Natural killer cell (primary cell): ENCODE measurements around the gene TTC16. TPM values are rescaled to one million over a fixed set of nuclear protein-coding genes. Genes with fewer than 3 reads are reported as not detected.

Experiments used
- ATAC-seq, 3 donors: fragments of 150-1000 bp in 2 of 3; fragments of 200-7000 bp in 1 of 3; cut with Tn5 transposase; 1 replicate in 1 of 3; 2 replicates in 2 of 3; pipeline ENCODE4 v1.10.0; 2021; ENCODE audit warnings: mild to moderate bottlenecking in 2 of 3, moderate library complexity in 2 of 3
- DNase-seq, 2 donors: peaks; one replicate each; pipeline versions ENCODE4 v3.0.0 to v3.0.0-alpha.2; 2013 to 2021; ENCODE audit warnings: mixed read lengths in 1 of 2
- H3K27ac ChIP-seq: one replicate; pipeline ENCODE4 v1.5.1; 2013; ENCODE audit warnings: mild to moderate bottlenecking, low read length
- H3K27me3 ChIP-seq: one replicate; pipeline ENCODE4 v1.6.1; 2013; ENCODE audit warnings: low read length; ENCODE audit not compliant: control insufficient read depth, insufficient read depth
- H3K36me3 ChIP-seq: one replicate; pipeline ENCODE4 v1.6.1; 2013; ENCODE audit warnings: low read length; ENCODE audit not compliant: control insufficient read depth, insufficient read depth
- H3K4me1 ChIP-seq: one replicate; pipeline ENCODE4 v1.6.1; 2013; ENCODE audit warnings: low read length; ENCODE audit not compliant: control insufficient read depth, insufficient read depth
- H3K4me3 ChIP-seq: one replicate; pipeline ENCODE4 v1.5.1; 2013; ENCODE audit warnings: low read length
- H3K9me3 ChIP-seq: one replicate; pipeline ENCODE4 v1.6.1; 2013; ENCODE audit warnings: low read length; ENCODE audit not compliant: control insufficient read depth, insufficient read depth
- H3K27ac Mint-ChIP-seq, 2 donors: one replicate each; pipeline ENCODE4 v1.8.0; 2022; ENCODE audit warnings: mild to moderate bottlenecking in 2 of 2, mixed read lengths in 2 of 2, moderate library complexity in 1 of 2
- H3K27me3 Mint-ChIP-seq, 2 donors: one replicate each; pipeline ENCODE4 v1.8.0; 2022; ENCODE audit warnings: low read depth in 2 of 2, mixed read lengths in 2 of 2
- H3K36me3 Mint-ChIP-seq: one replicate; pipeline ENCODE4 v1.8.0; 2022; ENCODE audit warnings: mixed read lengths
- H3K4me1 Mint-ChIP-seq, 2 donors: one replicate each; pipeline ENCODE4 v1.8.0; 2022; ENCODE audit warnings: mixed read lengths in 2 of 2
- H3K4me3 Mint-ChIP-seq: one replicate; pipeline ENCODE4 v1.8.0; 2022; ENCODE audit warnings: mild to moderate bottlenecking, moderate library complexity, mixed read lengths
- H3K9me3 Mint-ChIP-seq, 2 donors: one replicate each; pipeline ENCODE4 v1.8.0; 2022; ENCODE audit warnings: mixed read lengths in 2 of 2
- WGBS: methylation state at CpG from one replicate; pipeline ENCODE4 v1.1.7; 2013; ENCODE audit warnings: missing lambda C conversion rate; ENCODE audit not compliant: insufficient coverage; 5-methylcytosine and 5-hydroxymethylcytosine counted together
- intact Hi-C: fragments of 100-400 bp; cut with micrococcal nuclease; formaldehyde crosslinking; loops from one replicate; pipeline ENCODE4 v1.14.2; 2022
- total RNA-seq, 4 donors: library from RNA; stranded (reverse); fragments of 120-200 nt in 1 of 4; gene quantifications; one replicate each; pipeline versions ENCODE4 v1.2.3 to v1.2.4, GENCODE V29; 2013 to 2022
- TF ChIP-seq, protein P1 (sequence below): fragments of 200-600 bp; IDR thresholded peaks from one replicate; pipeline ENCODE4 v1.8.0; 2022; ENCODE audit warnings: antibody characterized with exemption

TTC16 gene
- total RNA-seq, 3 donors from 2014 or later (not counting 1 experiment from before 2014, with no cell fraction given), result 15.5 to 23.0 (median 21.5) TPM

DNA sequence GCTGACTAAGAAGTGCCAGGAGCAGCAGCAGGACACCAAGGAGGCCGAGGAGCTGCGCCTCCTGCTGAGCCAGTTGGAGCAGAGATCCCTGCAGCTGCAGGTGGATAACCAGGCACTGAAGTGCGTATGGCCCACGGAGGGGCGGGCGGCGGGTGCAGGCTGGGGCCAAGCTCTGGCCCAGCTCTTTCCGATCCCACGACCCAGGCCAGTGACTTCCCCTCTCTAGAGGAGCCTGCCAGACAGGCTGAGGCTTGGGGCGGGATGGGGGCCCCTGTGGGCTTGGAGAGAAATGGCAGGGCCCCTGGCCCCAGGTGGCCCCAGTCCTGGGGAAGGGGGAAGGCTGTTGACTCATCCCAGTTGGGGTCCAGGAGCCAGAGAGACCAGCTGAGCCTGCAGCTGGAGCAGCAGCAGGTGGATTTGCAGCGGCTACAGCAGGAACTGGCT, 4.0 kb upstream of the TTC16 start:
- 92% methylated on average over 11 of the region's 11 CpGs for WGBS
- peaks cover 31 to 44% of the 10 kb centered on the region in 2 donors for H3K4me1 Mint-ChIP-seq
- peaks cover 49% of the 10 kb centered on the region for H3K4me1 ChIP-seq
- H3K9me3 Mint-ChIP-seq, result no peaks in the 10 kb centered on the region
- no peak overlapping the region for H3K27ac ChIP-seq
- no peaks in the 10 kb centered on the region for H3K36me3 Mint-ChIP-seq
- H3K9me3 ChIP-seq, result no peaks in the 10 kb centered on the region
- H3K27me3 ChIP-seq, result no peaks in the 10 kb centered on the region
- intact Hi-C loops, result no loop called here
- H3K36me3 ChIP-seq, result no peaks in the 10 kb centered on the region
- no peak for ATAC-seq
- DNase-seq, result no peak
- no peak overlapping the region for H3K4me3 ChIP-seq
- no peak overlapping the region for H3K27ac Mint-ChIP-seq
- no peak overlapping the region for H3K4me3 Mint-ChIP-seq
- TF ChIP-seq, protein P1, sequence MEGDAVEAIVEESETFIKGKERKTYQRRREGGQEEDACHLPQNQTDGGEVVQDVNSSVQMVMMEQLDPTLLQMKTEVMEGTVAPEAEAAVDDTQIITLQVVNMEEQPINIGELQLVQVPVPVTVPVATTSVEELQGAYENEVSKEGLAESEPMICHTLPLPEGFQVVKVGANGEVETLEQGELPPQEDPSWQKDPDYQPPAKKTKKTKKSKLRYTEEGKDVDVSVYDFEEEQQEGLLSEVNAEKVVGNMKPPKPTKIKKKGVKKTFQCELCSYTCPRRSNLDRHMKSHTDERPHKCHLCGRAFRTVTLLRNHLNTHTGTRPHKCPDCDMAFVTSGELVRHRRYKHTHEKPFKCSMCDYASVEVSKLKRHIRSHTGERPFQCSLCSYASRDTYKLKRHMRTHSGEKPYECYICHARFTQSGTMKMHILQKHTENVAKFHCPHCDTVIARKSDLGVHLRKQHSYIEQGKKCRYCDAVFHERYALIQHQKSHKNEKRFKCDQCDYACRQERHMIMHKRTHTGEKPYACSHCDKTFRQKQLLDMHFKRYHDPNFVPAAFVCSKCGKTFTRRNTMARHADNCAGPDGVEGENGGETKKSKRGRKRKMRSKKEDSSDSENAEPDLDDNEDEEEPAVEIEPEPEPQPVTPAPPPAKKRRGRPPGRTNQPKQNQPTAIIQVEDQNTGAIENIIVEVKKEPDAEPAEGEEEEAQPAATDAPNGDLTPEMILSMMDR, result no peak
- H3K27me3 Mint-ChIP-seq, result no peaks in the 10 kb centered on the region

DNA sequence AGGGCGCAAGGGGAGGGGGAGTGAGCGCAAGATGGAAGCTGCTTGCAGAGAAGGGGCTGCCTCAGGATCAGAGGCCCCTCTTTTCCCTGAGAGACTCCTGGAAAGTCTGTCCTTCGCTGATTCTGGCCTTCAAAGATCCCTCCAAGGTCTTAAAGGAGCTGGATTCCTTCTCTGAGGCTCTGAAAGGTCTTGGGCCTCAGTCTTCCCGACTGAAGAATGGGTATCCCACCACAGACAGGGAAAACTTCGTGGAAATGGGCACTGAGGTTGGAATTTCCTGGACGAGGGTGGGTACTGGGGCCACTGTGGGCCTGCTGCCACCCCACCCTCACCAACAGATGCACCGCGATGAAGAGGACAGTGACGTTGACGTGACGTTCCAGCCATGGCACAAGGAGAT, 3.5 kb upstream of the TTC16 start:
- 92% methylated on average over 11 of the region's 11 CpGs for WGBS
- no peaks in the 10 kb centered on the region for H3K36me3 Mint-ChIP-seq
- TF ChIP-seq, protein P1, result no peak

DNA sequence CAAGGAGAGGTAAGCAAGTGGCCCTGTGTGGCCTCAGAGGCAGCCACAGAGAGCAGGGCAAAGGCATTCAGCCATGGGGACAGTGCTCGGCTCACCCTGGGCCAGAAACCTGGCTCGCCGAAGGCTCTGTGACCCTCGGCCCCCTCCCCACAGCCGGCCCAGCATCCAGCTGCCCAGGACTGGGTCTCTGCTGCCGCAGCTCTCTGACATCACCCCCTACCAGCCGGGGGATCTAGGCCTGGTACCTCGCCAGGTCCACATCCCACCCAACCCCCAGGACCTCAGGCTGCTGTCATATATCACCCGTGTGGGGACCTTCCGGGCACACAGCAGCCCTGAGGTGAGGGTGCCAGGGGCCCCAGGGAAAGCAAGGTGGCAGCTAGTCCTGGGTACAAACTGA, 3.0 kb upstream of the TTC16 start:
- Histone ChIP-seq H3K4me1 (peaks cover 51% of the 10 kb centered on the region), H3K36me3 (no peaks in the 10 kb centered on the region), H3K27me3 (no peaks in the 10 kb centered on the region), H3K27ac (no peak overlapping the region), H3K9me3 (no peaks in the 10 kb centered on the region), H3K4me3 (no peak overlapping the region)
- Mint-ChIP-seq H3K4me3 (no peak overlapping the region), H3K9me3 (no peaks in the 10 kb centered on the region), H3K36me3 (no peaks in the 10 kb centered on the region), H3K27me3 (no peaks in the 10 kb centered on the region), H3K4me1 (peaks cover 25 to 38% of the 10 kb centered on the region in 2 donors), H3K27ac (no peak overlapping the region)
- TF ChIP-seq, protein P1, result no peak
- DNase-seq, result no peak
- intact Hi-C loops, result no loop called here
- no peak for ATAC-seq
- 93% methylated on average over 10 of the region's 10 CpGs for WGBS

More for the DNA sequence above, 3.5 kb upstream of the TTC16 start:
- DNase-seq (no peak), ATAC-seq (no peak)
- Mint-ChIP-seq H3K4me1 (peaks cover 30 to 43% of the 10 kb centered on the region in 2 donors), H3K27ac (no peak overlapping the region), H3K27me3 (no peaks in the 10 kb centered on the region), H3K9me3 (no peaks in the 10 kb centered on the region), H3K4me3 (no peak overlapping the region)
- Histone ChIP-seq H3K4me1 (peaks cover 52% of the 10 kb centered on the region), H3K36me3 (no peaks in the 10 kb centered on the region), H3K27me3 (no peaks in the 10 kb centered on the region), H3K4me3 (no peak overlapping the region), H3K9me3 (no peaks in the 10 kb centered on the region), H3K27ac (no peak overlapping the region)
- intact Hi-C loops, result no loop called here

DNA sequence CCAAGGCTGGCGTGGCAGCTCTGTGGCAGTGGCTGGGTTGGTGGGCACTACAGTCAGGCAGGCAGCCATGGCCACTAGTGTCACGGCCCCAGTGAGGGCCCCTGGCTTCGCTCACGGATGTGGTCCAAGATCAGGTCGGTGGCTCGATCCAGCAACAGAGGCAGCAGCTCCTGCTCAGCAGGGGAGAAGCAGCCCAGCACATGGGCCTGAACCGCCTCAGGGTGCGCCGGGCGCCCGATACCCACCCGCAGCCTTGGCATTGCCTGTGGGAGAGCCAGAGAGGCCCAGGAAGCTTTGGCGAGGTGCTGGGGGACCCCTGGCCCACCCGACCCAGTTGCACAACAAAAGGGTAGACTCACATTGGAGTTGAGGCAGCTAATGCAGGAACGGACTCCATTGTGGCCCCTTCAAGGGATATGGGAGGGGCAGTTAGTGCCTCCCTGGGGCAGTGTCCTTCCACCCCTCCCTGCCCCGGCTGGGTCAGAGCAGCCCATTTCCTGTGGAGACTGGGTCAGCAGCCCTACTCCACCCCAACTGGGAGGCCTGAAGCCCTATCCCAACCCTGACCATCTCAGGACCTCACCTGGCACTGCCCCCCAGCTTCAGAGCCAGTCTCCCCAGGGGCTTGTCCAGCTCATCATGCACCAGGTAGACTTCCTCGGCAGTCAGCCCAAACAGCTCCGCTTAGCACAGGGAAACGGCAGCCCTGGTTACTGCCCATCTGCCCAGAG, 1.7 kb upstream of the TTC16 start:
- WGBS, result 82% methylated on average over 19 of the region's 19 CpGs
- ATAC-seq (no peak), DNase-seq (no peak)
- no peak overlapping the region for H3K27ac ChIP-seq
- no peaks in the 10 kb centered on the region for H3K27me3 ChIP-seq
- no peaks in the 10 kb centered on the region for H3K36me3 ChIP-seq
- H3K4me1 Mint-ChIP-seq, result peaks cover 26 to 37% of the 10 kb centered on the region in 2 donors
- H3K27ac Mint-ChIP-seq, result peak overlapping the region in 1 of 2 donors; percentile 93
- H3K27me3 Mint-ChIP-seq, result no peaks in the 10 kb centered on the region
- peaks cover 57% of the 10 kb centered on the region for H3K4me1 ChIP-seq
- no peaks in the 10 kb centered on the region for H3K9me3 ChIP-seq
- H3K4me3 Mint-ChIP-seq, result peak overlapping the region; percentile 74
- H3K9me3 Mint-ChIP-seq, result no peaks in the 10 kb centered on the region
- intact Hi-C loops, result no loop called here
- TF ChIP-seq, protein P1, result no peak
- H3K36me3 Mint-ChIP-seq, result no peaks in the 10 kb centered on the region
- no peak overlapping the region for H3K4me3 ChIP-seq
